ENCODE measurements around the gene ZNF691. TPM values are rescaled to one million over a fixed set of nuclear protein-coding genes. Genes with fewer than 3 reads are reported as not detected.
"Not testable (repeated sequence)": the region's sequence is repeated elsewhere in the genome, so short reads cannot be mapped to it uniquely, and the experiment has no call there.

ZNF691 gene
- polyA plus RNA-seq, 12 donors: 8.5 to 16.3 (median 10.5) TPM; not detected in 1

DNA sequence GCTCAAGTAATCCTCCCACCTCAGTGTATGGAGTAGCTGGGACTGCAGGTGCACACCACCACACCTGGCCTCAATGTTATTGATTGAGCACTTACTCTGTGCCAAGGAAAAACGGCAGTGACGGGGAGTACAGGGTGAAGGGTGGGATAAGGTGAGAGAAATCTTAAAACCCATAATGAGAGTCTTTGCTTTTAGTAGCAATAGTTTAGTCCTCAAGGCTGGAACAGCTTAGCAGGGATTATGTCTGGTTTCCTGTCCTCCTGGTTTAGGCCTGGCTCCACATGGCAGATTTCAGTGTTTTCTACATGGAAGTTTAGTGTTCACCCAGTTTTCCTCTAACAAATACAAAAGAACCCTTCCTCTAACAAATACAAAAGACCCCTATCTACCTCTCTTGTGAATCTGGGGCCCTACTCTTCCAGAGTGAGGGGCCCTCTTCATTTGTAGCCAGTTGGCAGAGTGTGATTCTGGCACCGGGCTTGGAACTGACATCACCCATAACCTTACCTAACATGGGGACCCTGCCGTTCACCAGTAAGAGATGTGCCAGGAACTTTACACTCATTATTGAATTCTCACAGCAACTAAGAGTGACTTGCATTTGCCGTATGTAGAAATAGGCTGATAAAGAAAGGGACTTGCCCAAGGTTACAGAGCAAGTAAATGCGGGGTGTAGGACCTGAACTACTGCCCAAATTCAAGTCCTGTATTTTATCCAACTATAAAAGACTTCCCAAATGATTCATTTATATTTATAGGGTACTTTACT is 6.9 kb downstream of the ZNF691 start:
- no peak for DNase-seq

DNA sequence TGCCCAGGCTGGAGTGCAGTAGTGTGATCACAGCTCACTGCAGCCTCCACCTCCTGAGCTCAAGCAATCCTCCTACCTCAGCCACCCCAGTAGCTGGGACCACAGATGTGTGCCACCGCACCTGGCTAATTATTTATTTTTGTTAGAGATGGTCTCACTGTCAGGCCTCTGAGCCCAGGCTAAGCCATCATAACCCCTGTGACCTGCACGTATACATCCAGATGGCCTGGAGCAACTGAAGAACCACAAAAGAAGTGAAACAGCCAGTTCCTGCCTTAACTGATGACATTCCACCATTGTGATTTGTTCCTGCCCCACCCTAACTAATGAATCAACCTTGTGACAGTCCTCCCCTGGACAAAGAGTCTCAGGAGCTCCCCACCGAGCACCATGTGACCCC is 10.1 kb downstream of the ZNF691 start:
- DNase-seq: not testable (repeated sequence)

DNA sequence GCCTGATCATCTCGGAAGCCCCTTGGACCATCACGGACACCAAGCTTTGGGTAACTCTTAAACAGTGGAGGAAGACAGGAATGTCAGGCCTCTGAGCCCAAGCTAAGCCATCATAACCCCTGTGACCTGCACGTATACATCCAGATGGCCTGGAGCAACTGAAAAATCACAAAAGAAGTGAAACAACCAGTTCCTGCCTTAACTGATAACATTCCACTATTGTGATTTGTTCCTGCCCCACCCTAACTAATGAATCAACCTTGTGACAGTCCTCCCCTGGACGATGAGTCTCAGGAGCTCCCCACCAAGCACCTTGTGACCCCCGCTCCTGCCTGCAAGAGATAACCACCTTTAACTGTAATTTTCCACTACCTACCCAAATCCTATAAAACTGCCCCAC is 13.0 kb downstream of the ZNF691 start:
- DNase-seq: not testable (repeated sequence)

DNA sequence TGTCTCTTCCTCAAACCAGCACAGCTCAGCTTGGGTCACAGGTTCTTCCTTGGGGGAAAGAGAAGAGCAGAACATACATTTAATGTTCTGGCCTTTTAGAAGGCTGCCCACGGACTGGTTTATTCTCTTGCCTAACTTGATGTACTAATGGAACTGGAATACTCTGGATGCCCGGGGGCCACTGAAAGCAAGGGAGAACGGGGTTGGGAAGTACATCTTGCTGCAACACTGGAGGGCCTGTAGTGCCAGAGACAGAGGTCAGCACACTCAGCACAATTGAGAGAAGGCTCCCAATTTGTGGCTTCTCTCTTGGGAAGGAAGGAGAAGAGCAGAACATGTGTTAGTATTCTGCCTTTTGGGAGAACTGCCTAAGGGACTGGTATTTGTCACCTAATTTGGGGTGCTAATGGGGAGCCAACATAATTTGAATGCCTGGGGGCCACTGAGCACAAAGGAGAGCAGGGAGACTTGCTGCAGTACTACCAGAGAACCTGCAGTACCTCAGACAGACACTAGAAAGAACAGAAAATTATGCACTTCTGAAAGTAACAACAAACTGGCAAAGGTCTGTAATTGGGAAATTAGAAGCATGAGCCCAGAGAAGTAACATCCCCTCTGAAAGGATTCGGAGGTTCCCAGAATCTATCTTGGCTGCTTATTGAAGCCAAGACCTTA is 14.1 kb downstream of the ZNF691 start:
- DNase-seq: no peak

- no peak for DNase-seq
These were observed 14.6 kb downstream of the ZNF691 start for GRCh38 chr1:42861014-42861399.

GRCh38 chr1:42866549-42866948 is 20.1 kb downstream of the ZNF691 start:
- no peak for DNase-seq

- not testable (repeated sequence) for DNase-seq
These were observed 22.1 kb downstream of the ZNF691 start for GRCh38 chr1:42868466-42868865.

- not testable (repeated sequence) for DNase-seq
These were observed 22.8 kb downstream of the ZNF691 start for GRCh38 chr1:42869254-42869653.

- not testable (repeated sequence) for DNase-seq
These were observed 23.3 kb downstream of the ZNF691 start for GRCh38 chr1:42869751-42870150.

GRCh38 chr1:42873108-42873507 is 26.7 kb downstream of the ZNF691 start:
- DNase-seq: not testable (repeated sequence)

DNA sequence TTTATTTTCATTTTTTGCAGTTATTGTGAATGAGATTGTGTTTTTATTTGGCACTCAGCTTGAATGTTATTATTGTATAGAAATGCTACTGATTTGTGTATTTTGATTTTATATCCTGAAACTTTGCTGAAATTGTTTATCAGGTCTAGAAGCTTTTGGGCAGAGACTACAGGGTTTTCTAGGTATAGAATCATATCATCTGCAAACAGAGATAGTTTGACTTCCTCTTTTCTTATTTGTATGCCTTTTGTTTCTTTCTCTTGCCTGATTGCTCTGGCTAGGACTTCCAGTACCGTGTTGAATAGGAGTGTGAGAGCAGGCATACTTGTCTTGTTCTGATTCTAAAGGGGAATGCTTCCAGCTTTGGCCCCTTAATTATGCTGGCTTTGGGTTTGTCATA is 27.3 kb downstream of the ZNF691 start:
- DNase-seq: no peak

DNA sequence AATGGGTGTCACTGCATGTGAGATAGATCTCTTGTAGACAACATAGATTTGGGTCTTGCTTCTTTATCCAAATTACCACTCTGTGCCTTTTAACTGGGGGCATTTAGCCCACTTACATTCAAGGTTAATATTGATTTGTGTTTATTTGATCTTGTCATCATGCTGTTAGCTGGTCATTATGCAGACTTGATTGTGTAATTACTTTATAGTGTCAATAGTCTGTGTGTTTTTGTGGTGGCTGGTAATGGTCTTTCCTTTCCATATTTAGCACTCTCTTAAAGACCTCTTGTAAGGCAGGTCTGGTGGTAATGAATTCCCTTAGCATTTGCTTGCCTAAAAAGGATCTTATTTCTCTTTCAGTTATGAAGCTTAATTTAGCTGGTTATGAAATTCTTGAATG is 29.6 kb downstream of the ZNF691 start:
- no peak for DNase-seq

GRCh38 chr1:42877380-42877779 is 31.0 kb downstream of the ZNF691 start:
- DNase-seq: no peak

DNA sequence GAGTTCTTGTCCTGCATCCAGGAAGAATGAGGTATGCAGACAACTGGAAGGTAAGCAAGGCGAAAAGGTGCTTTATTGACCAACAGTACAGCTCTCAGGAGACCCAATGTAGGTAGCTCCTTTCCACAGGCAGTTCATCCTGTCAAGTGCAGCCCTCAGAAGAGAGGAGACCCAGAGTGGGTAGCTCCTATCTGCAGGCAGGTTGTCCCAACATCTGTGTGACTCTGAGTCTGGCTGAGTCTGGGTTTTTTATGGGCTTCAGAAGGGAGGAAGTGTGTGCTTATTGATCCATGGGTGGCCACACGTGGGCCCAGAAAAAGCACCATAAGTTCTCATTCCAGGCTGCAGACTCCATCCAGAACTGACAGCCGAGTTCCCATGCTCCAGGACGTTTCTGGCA is 34.0 kb downstream of the ZNF691 start:
- DNase-seq: no peak

DNA sequence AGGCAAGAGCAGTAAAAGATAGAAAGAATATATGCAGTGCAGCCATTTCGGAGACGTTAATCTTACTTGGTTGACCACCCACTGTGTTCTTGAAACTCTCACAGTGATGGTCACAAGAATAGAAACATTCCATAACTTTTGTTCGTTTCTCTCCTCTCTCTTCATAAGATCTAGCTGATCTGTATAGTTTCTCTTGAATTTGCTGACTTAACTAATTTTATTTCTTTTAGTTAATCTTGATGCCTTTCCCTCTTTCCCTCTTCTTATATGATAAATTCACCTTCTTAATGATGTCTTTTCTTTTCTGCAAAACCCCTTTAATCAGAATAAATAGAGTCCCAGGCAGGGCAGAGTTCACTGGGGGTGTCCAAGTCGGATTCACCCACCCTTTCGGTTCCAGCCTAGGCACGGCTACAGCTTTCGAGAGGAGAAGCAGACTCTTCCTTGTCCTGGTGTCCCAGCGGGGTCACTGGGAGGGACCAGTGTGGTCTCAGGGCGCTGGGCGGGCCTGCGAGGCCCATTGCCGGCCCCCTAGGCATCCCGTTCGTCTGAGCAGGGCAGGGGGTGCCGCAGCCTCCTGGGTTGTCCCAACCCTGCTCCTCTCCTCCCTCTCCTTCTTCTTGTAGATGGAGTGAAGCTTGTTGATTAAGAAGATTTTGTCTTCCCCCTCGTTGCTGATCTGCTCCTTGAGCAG is 39.8 kb downstream of the ZNF691 start:
- no peak for DNase-seq

DNA sequence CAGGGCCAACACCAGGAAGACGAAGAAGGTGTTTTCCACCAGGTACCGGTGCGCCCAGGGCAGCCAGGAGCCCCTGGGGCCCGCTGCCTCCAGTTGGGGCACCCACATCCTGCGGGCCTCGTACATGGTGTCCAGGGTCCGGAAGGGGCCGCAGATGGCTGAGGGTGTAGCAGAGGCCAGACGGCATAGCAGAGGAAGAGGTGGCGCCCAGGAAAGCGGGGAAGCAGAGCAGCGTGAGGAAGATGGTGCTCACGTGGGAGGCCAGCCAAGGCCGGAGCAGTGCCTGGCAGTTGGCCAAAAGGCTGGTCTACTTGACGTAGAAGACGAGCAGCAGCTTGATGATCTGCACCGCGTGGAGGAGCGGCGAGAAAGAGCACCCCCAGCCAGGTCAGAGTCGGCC is 40.4 kb downstream of the ZNF691 start:
- no peak for DNase-seq

DNA sequence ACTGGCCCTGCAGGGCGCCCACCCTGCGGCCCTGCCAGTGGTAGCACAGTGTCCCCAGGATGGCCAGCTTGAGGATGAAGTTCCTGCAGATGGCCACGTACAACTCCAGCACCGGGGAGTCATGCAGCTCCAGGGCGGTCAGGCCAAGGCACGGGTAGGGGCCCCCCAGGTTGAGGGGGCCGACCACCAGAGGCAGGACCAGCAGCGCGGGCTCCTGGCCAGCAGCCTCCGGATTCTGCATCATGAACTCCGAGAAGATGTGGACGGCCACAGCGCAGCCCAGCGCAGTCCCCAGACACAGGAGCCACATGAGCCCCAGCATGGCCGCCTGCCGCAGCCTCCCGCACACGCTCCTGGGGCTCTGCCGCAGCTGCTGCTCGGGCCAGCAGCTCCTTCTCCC is 41.0 kb downstream of the ZNF691 start:
- DNase-seq: no peak

DNA sequence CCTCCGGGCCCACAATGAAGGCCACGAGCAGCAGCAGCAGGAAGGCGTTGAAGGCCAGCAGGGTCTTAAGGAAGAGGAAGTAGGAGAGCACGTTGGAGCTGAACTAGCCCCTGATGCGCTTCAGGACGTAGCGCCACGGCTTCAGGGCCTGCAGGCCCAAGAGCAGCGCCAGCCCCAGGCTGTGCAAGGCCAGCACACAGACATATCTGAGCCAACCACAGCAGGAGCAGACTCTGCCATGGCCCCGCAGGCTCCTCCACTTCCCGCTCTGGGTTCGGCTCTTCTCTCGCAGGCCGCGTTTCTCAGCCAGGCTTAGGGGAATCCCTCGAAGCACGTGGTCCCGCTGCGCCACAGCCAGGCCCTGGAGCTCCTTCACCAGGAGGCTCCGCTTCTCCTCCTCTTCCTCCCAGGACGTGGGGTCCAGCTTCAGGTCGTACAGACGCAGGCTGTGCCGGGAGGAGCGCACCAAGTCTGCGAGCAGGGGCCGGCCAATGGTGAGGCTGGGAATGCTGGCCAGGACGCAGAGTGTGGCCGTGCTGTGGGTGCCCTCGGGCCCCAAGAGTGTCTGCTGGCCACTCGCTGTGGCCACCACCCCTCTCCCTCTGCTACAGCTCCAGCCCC is 41.7 kb downstream of the ZNF691 start:
- DNase-seq: no peak

GRCh38 chr1:42889264-42889663 is 42.9 kb downstream of the ZNF691 start:
- no peak for DNase-seq

GRCh38 chr1:42891465-42892138 is 45.2 kb downstream of the ZNF691 start:
- no peak for DNase-seq

GRCh38 chr1:42899960-42900359 is 53.5 kb downstream of the ZNF691 start:
- not testable (repeated sequence) for DNase-seq
